Effector memory CD8-positive, alpha-beta T cell (primary cell): ENCODE measurements around the gene RNF182.
"Not testable (repeated sequence)": the region's sequence is repeated elsewhere in the genome, so short reads cannot be mapped to it uniquely, and the experiment has no call there.

ENCODE experiments used
- ATAC-seq: fragments of 150-1000 bp; cut with Tn5 transposase; replicated peaks from 2 replicates; pipeline ENCODE4 v1.10.0; 2021; ENCODE audit warnings: mild to moderate bottlenecking, moderate library complexity
- DNase-seq, 3 experiments: peaks; one replicate each; pipeline ENCODE4 v3.0.0; 2021
- H3K27ac Mint-ChIP-seq, 2 donors: one replicate each; pipeline ENCODE4 v1.8.0; 2022; ENCODE audit warnings: mild to moderate bottlenecking in 2 of 2, mixed read lengths in 2 of 2, moderate library complexity in 2 of 2
- H3K27me3 Mint-ChIP-seq, 2 donors: one replicate each; pipeline ENCODE4 v1.8.0; 2022; ENCODE audit warnings: mixed read lengths in 2 of 2
- H3K36me3 Mint-ChIP-seq: one replicate; pipeline ENCODE4 v1.8.0; 2022; ENCODE audit warnings: mild to moderate bottlenecking, moderate library complexity, mixed read lengths; ENCODE audit not compliant: insufficient read depth
- H3K4me1 Mint-ChIP-seq, 2 donors: one replicate each; pipeline ENCODE4 v1.8.0; 2022; ENCODE audit warnings: low read depth in 2 of 2, mixed read lengths in 2 of 2
- H3K4me3 Mint-ChIP-seq, 2 donors: one replicate each; pipeline ENCODE4 v1.8.0; 2022; ENCODE audit warnings: mild to moderate bottlenecking in 2 of 2, mixed read lengths in 2 of 2, moderate library complexity in 2 of 2
- H3K9me3 Mint-ChIP-seq, 2 donors: one replicate each; pipeline ENCODE4 v1.8.0; 2022; ENCODE audit warnings: mixed read lengths in 2 of 2

The RNF182 gene

DNA sequence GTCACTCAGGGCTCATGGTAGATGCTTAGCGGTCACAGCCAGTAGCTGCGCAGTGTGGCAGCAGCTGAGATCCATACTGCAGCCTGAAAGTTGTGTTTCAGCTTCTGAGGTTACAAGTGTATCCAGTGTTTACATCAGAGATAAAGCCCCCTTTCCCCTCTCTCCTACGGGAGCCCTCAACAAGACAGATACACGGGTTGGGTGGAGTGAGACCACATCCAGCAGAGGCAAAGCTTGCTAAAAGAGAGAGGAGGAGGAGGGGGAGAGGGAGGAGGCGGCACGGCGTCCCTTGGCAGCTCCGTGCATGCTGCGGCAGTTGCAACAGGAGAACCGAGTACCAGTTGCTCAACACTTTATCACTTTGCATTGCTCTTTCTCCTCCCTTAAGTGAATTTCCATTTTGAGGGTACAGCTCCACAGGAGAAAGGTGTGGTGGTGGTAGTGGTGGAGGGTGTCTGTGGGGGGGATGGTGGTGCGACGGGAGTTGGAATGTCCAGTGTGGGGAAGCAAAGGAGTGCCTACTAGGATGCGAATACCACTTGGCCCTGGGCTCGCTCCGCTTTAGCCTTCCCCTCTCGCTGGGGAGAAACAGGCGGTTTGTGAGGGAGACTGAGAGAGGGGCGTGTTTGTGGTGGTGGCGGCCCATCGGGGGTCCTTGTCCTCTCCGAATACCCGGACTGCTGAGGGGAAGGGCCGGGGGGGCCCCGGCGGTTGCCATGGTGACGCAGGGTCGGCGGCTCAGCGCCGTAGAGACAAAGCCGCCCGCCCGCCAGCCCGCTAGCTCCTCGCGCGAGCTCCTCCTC, 405 bp upstream of the RNF182 start:
- Mint-ChIP-seq H3K36me3 (peaks cover 3% of the 10 kb centered on the region), H3K9me3 (no peaks in the 10 kb centered on the region), H3K4me1 (peaks cover 14 to 15% of the 10 kb centered on the region in 2 donors), H3K27ac (peak overlapping the region in 1 of 2 donors; percentile 79), H3K4me3 (peak overlapping the region; percentile 81 to 84), H3K27me3 (peaks cover 60 to 69% of the 10 kb centered on the region in 2 donors)
- ATAC-seq (peak; percentile 42), DNase-seq (peak in 2 of 3 experiments; percentile 13 to 25)

GRCh38 chr6:13926378-13926777, 1.6 kb downstream of the RNF182 start:
- Mint-ChIP-seq H3K9me3 (no peaks in the 10 kb centered on the region), H3K4me3 (no peak overlapping the region), H3K36me3 (peaks cover 6% of the 10 kb centered on the region), H3K4me1 (peaks cover 14 to 15% of the 10 kb centered on the region in 2 donors), H3K27ac (no peak overlapping the region), H3K27me3 (peaks cover 77 to 90% of the 10 kb centered on the region in 2 donors)
- ATAC-seq (no peak), DNase-seq (no peak)

GRCh38 chr6:13927203-13927602, 2.5 kb downstream of the RNF182 start:
- Mint-ChIP-seq H3K36me3 (peaks cover 6% of the 10 kb centered on the region), H3K9me3 (peaks cover 0 to 2% of the 10 kb centered on the region in 2 donors), H3K4me3 (no peak overlapping the region), H3K4me1 (peaks cover 14 to 15% of the 10 kb centered on the region in 2 donors), H3K27ac (no peak overlapping the region), H3K27me3 (peaks cover 83 to 96% of the 10 kb centered on the region in 2 donors)
- no peak for ATAC-seq
- no peak for DNase-seq

DNA sequence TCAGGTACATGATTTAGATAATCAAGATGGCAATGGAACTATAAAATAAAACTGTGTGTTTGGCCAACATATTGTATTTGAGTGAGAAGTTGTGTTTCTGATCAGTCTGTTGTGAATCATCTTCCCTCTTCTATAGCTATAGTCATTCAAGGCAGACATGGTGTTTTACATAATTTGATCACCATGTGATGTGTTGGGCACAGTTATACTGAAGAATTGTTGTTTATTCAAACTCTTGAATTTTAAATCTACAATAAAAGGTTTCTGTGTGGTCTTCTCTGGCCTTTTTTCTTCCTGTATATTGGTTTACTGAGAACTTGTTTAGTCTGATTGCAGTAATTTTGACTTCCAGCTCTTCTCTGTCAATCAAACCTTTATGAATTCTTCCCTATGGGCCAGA, 4.4 kb downstream of the RNF182 start:
- DNase-seq (no peak), ATAC-seq (no peak)
- no peak overlapping the region for H3K27ac Mint-ChIP-seq
- peaks cover 11% of the 10 kb centered on the region in 2 donors for H3K4me1 Mint-ChIP-seq
- peaks cover 3% of the 10 kb centered on the region for H3K36me3 Mint-ChIP-seq
- H3K4me3 Mint-ChIP-seq, result no peak overlapping the region
- H3K9me3 Mint-ChIP-seq, result peaks cover 0 to 2% of the 10 kb centered on the region in 2 donors
- peaks cover 69 to 78% of the 10 kb centered on the region in 2 donors for H3K27me3 Mint-ChIP-seq

DNA sequence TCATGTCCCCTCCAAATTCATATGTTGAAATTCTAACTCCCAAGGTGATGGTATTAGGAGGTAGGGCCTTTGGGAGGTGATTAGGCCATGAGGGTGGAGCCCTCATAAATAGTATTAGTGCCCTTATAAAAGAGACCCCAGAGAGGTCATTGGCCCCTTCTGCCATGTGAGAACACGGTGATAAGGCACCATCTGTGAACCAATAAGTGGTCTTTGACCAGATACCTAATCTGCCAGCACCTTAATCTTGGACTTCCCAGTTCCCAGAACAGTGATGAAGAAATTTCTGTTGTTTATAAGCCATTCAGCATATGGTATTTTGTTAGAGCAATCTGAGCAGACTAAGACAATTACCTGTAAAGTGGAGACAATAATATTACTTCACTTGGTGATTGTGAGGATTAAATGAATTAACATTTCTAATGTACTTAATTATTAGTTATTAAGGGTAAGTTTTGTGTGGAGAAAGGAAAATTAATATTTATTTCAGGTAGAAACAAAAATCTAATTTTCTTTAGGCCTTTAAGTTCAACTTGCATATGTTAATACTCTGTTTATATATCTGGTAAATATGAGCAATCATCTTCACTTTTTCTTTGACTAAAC, 7.1 kb downstream of the RNF182 start:
- peaks cover 0 to 2% of the 10 kb centered on the region in 2 donors for H3K9me3 Mint-ChIP-seq

DNA sequence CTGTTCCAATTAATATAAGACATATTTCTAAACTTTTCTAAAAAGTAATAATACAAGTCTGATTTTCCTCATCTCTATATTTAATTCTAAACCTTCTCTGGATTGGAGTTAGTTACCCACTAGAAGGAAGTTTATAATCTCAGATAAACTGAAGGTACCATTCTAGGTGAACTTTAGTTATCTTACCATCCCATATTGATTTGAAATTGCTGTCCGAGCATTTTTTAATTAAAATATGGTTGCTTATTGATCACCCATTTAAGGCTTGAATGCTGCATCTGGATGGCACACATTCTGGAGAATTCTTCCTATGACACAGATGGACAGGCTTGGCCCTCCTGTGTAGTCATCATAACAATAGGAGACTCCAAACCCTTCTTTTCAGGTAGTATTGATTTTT, 8.0 kb downstream of the RNF182 start:
- Mint-ChIP-seq H3K27me3 (peaks cover 37 to 42% of the 10 kb centered on the region in 2 donors), H3K4me3 (no peak overlapping the region), H3K36me3 (peaks cover 3% of the 10 kb centered on the region), H3K4me1 (peaks cover 6 to 7% of the 10 kb centered on the region in 2 donors), H3K9me3 (peaks cover 0 to 2% of the 10 kb centered on the region in 2 donors), H3K27ac (no peak overlapping the region)
- ATAC-seq (no peak), DNase-seq (no peak)

More for the DNA sequence above, 7.1 kb downstream of the RNF182 start:
- no peak for ATAC-seq
- Mint-ChIP-seq H3K27ac (no peak overlapping the region), H3K36me3 (peaks cover 3% of the 10 kb centered on the region), H3K27me3 (peaks cover 46 to 51% of the 10 kb centered on the region in 2 donors), H3K4me1 (peaks cover 6 to 7% of the 10 kb centered on the region in 2 donors), H3K4me3 (no peak overlapping the region)
- no peak for DNase-seq

DNA sequence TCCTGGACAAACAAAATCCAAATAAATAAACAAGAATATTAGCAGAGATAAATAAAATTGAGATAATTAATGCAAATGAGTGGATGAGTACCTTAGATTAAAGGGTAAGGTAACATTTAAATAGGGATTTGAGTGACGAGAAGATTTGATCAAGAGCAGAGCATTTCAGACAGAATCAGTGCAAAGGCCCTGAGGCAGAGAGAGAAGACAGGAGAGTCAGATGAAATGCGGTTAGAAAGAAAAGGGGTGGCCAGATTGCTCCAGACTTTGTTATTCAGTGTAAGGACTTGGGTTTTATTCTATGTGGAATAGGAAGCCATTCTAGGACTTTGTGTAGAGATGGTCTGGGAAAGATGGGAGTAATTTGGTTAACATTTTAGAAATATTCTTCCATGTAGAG, 10.0 kb downstream of the RNF182 start:
- no peak for DNase-seq
- no peak overlapping the region for H3K27ac Mint-ChIP-seq
- ATAC-seq, result no peak
- peaks cover 3% of the 10 kb centered on the region for H3K36me3 Mint-ChIP-seq
- peaks cover 6 to 7% of the 10 kb centered on the region in 2 donors for H3K4me1 Mint-ChIP-seq
- peaks cover 22 to 26% of the 10 kb centered on the region in 2 donors for H3K27me3 Mint-ChIP-seq
- no peak overlapping the region for H3K4me3 Mint-ChIP-seq
- H3K9me3 Mint-ChIP-seq, result peaks cover 0 to 2% of the 10 kb centered on the region in 2 donors

DNA sequence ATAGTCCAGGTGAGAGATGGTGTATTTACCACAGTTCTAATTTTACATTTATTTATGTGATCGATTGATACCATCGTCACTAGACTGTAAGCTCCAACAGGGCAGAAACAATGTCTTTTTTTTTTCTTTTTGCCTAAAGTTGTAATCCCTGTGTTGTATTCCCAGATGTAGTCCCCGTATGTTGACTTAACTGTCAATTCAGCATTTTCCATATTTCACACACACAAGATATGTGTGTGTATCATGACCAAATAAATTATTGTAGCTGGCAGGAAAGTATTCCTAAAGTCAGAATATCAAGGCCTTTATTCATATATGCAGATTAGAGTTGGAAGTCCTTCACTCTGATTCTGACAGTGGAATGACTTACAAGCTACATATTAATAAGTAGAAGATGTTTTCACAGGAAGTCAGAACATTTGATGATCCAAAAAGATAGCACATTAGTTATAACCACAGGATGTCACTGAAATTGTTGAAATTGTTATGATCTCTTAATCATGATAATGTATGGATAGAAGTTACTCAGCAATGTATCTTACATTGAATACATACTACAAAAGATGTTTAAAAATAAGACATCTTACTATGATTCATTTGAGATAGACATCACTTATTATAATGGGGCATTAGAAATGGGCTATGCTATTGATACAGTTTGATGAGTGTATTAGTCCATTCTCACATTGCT, 10.6 kb downstream of the RNF182 start:
- ATAC-seq, result no peak
- H3K4me3 Mint-ChIP-seq, result no peak overlapping the region

DNA sequence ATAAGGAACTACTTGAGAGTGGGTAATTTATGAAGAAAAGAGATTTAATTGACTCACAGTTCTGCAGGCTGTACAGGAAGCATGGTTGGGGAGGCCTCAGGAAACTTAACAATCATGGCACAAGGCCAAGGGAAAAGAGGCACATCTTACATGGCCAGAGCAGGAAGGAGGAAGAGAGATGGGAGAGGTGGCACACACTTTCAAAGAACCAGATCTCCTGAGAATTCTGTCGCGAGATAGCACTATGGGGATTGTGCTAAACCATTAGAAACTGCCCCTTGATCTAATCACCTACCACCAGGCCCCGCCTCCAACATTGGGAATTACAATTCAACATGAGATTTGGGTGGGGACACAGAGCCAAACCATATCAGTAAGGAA, 11.1 kb downstream of the RNF182 start:
- H3K4me1 Mint-ChIP-seq, H3K36me3 Mint-ChIP-seq, DNase-seq, H3K9me3 Mint-ChIP-seq, H3K4me3 Mint-ChIP-seq, H3K27ac Mint-ChIP-seq, ATAC-seq: not testable (repeated sequence)
- H3K27me3 Mint-ChIP-seq, result peaks cover 20 to 25% of the 10 kb centered on the region in 2 donors

More for the DNA sequence above, 10.6 kb downstream of the RNF182 start:
- H3K4me1 Mint-ChIP-seq, result peaks cover 6 to 7% of the 10 kb centered on the region in 2 donors
- H3K36me3 Mint-ChIP-seq, result peaks cover 1% of the 10 kb centered on the region
- DNase-seq, result no peak
- peaks cover 0 to 2% of the 10 kb centered on the region in 2 donors for H3K9me3 Mint-ChIP-seq
- H3K27ac Mint-ChIP-seq, result no peak overlapping the region
- peaks cover 25 to 26% of the 10 kb centered on the region in 2 donors for H3K27me3 Mint-ChIP-seq

GRCh38 chr6:13941902-13942301, 17.1 kb downstream of the RNF182 start:
- Mint-ChIP-seq H3K27ac (no peak overlapping the region), H3K9me3 (no peaks in the 10 kb centered on the region), H3K27me3 (peaks cover 37 to 57% of the 10 kb centered on the region in 2 donors), H3K4me3 (no peak overlapping the region), H3K36me3 (no peaks in the 10 kb centered on the region), H3K4me1 (no peaks in the 10 kb centered on the region)
- DNase-seq (no peak), ATAC-seq (no peak)

- no peaks in the 10 kb centered on the region for H3K4me1 Mint-ChIP-seq
- peaks cover 37 to 57% of the 10 kb centered on the region in 2 donors for H3K27me3 Mint-ChIP-seq
Measured at GRCh38 chr6:13943943-13944342, 19.2 kb downstream of the RNF182 start.

DNA sequence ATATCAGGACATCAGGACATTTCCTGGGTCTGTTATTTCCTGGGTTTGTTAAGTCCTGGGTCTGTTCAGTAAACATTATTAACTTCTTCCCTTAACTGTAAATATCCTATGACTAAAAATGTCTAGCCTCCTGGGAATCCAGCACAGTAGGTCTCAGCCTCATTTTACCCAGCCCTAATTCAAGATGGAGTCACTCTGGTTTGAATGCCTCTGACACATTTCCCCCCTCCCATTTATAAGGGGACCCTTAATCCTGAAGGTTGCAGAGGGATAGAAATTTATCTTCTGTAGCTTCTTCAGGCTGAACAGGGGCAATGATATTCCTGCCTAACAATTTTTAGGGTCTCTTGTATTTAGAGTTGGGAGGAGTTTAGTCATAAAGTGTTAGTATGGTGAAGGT, 21.8 kb downstream of the RNF182 start:
- Mint-ChIP-seq H3K9me3 (no peaks in the 10 kb centered on the region), H3K4me3 (no peak overlapping the region), H3K4me1 (no peaks in the 10 kb centered on the region), H3K36me3 (no peaks in the 10 kb centered on the region), H3K27ac (no peak overlapping the region), H3K27me3 (peaks cover 44 to 48% of the 10 kb centered on the region in 2 donors)
- no peak for DNase-seq
- no peak for ATAC-seq

More at GRCh38 chr6:13943943-13944342, 19.2 kb downstream of the RNF182 start:
- H3K9me3 Mint-ChIP-seq, result no peaks in the 10 kb centered on the region
- no peaks in the 10 kb centered on the region for H3K36me3 Mint-ChIP-seq
- no peak overlapping the region for H3K27ac Mint-ChIP-seq
- DNase-seq, result no peak
- H3K4me3 Mint-ChIP-seq, result no peak overlapping the region
- no peak for ATAC-seq

DNA sequence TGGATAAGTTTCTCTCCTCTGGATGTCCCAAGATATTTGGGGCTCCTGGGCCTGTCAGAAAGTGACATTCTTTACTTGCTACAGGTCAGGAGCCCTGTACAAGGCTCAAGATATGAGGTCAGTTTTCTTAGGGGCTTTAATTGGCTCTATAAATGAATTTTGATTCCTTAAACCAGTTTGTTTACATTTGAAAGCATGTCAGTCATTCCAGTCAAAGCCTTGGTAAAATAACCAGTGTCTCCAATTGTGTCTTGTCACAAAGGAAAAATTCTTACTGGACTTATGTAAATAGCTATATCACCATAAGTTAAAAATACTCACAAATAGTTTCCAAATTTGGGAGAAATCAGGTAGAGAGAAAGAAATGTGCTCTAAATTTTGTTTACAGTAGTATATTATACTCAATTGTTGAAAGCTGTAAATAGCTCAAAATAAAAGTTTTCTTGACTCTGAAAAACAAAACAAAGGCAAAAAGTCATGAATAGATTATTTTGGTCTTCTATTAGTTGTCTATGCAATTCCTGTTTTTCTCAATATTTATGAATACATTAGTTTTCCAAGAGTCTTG, 22.9 kb downstream of the RNF182 start:
- Mint-ChIP-seq H3K9me3 (no peaks in the 10 kb centered on the region), H3K27me3 (peaks cover 38 to 47% of the 10 kb centered on the region in 2 donors), H3K4me3 (no peak overlapping the region), H3K4me1 (no peaks in the 10 kb centered on the region), H3K36me3 (no peaks in the 10 kb centered on the region), H3K27ac (no peak overlapping the region)
- DNase-seq (no peak), ATAC-seq (no peak)
